GM12875 (cell line): Measurements from ENCODE around the gene TTC23L.

Experiments
- H3K4me3 ChIP-seq: one replicate; pipeline ENCODE4 v1.5.1; 2011; ENCODE audit warnings: low read depth, low read length, control low read depth
- TF ChIP-seq, protein P1 (sequence below): IDR thresholded peaks from 2 replicates; pipeline ENCODE4 v1.5.1; 2011; ENCODE audit warnings: low read depth, mild to moderate bottlenecking, control low read depth, inconsistent platforms, low read length, moderate library complexity, borderline replicate concordance; ENCODE audit not compliant: insufficient read depth

TTC23L gene

DNA sequence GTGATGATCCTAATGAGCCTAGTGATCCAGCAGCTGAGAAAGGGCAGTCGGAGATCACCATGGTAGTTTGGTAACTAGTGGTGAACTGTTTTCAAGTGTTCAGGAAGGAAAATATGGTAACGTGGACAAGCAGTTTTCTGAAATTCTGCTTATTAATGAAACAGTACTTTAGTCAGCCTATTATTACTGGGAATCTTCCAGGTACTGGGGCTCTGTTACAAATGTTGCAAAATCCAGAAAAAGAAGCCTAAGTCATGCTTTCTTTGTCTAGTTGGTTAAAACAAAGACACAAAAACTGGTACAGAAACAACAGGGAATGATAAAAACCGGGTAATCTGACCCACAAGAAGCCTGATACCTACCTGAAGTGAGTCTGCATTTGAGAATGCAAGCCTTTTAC lies 18.2 kb downstream of the TTC23L start:
- no peak overlapping the region for H3K4me3 ChIP-seq
- TF ChIP-seq, protein P1, sequence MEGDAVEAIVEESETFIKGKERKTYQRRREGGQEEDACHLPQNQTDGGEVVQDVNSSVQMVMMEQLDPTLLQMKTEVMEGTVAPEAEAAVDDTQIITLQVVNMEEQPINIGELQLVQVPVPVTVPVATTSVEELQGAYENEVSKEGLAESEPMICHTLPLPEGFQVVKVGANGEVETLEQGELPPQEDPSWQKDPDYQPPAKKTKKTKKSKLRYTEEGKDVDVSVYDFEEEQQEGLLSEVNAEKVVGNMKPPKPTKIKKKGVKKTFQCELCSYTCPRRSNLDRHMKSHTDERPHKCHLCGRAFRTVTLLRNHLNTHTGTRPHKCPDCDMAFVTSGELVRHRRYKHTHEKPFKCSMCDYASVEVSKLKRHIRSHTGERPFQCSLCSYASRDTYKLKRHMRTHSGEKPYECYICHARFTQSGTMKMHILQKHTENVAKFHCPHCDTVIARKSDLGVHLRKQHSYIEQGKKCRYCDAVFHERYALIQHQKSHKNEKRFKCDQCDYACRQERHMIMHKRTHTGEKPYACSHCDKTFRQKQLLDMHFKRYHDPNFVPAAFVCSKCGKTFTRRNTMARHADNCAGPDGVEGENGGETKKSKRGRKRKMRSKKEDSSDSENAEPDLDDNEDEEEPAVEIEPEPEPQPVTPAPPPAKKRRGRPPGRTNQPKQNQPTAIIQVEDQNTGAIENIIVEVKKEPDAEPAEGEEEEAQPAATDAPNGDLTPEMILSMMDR: no peak

DNA sequence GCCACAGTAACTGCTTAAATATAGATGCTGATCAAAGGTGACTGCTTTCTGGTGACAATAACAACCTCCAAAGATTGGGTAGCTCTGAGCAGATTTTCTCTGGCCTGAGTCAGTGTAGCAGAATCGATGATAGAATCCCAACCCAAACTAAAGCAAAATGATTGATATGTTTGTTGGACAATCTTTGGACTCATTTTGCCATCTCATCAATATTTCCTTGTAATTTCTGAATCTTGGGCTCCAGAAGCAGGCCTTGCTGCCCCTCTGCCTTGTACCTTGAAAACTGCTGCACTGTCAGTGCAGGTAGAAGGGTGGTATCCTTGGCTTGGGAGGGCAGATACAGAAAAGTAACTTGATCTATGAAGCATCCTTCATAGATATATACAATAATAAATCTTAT lies 18.9 kb downstream of the TTC23L start:
- TF ChIP-seq, protein P1: no peak
- H3K4me3 ChIP-seq: no peak overlapping the region

- no peak overlapping the region for H3K4me3 ChIP-seq
- TF ChIP-seq, protein P1: no peak
Observed at GRCh38 chr5:34858790-34859189, 19.8 kb downstream of the TTC23L start.

GRCh38 chr5:34859253-34859652 lies 20.3 kb downstream of the TTC23L start:
- H3K4me3 ChIP-seq: no peak overlapping the region
- TF ChIP-seq, protein P1: no peak

GRCh38 chr5:34863946-34864345 lies 25.0 kb downstream of the TTC23L start:
- TF ChIP-seq, protein P1: no peak

GRCh38 chr5:34865091-34865490 lies 26.1 kb downstream of the TTC23L start:
- H3K4me3 ChIP-seq: no peak overlapping the region
- TF ChIP-seq, protein P1: no peak

More at GRCh38 chr5:34863946-34864345, 25.0 kb downstream of the TTC23L start:
- H3K4me3 ChIP-seq: no peak overlapping the region

GRCh38 chr5:34866989-34867471 lies 28.1 kb downstream of the TTC23L start:
- H3K4me3 ChIP-seq: no peak overlapping the region
- TF ChIP-seq, protein P1: no peak
